Superior temporal gyrus (tissue), 1 donor: ENCODE data around the gene TENT5C.

Experiments
- DNase-seq: peaks from one replicate; pipeline ENCODE4 v3.0.0-alpha.2; 2016; ENCODE audit errors: extremely low spot score

The TENT5C gene

DNA sequence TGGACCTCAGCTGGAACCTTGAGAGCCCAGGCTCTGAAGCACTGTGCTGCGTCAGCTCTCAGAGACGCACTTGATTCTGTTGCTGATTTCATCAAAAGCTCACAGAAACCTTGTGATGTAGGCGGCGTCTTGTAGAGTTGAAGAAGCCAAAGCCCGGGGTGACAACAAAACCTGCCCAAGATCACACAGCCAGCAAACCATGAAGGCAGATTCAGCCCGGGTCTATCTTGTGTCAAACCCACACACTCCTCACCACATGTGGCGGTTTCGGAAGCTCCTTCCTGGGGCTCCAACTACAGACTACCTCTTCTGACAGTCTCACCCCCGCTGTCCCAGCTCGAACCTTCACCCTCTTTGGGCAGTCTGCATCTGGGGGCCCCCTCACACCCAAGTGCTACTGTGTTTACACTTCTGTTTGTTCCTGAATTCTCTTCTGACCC is 50.4 kb downstream of the TENT5C start:
- DNase-seq = no peak

GRCh38 chr1:117657031-117657430 is 51.2 kb downstream of the TENT5C start:
- no peak for DNase-seq

DNA sequence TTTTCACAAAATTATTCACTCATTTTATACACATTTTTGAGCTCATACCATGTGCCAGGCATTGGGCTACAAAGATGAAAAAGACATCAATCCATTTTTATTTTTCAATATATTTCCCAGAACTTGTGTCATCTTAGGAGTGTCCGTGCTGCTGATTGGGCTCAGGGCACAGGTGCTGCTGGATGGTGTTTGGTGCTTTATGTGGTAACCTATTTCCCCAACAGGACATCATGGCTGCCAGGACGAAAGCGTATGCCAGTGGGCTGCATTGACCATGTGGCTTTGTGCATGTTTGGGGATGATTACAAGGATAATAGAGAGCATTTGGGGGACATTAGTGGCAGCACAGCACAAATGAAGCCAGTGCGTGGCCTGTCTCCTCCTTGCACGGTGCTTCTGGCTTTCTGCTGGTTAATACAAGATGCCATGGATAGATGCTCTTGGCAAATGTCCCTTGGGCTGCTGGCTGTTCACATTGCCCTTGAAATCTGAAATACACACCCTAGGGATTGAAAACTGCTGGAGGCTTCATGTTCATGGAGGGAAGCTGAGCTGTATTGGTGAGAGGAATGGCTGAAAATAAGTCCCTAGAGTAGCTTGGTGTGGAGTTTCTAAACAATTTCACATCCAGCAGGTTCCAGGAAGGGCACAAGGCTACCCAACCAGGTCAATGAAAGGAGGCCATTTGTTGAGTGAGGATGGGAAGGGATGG is 52.3 kb downstream of the TENT5C start:
- no peak for DNase-seq

GRCh38 chr1:117658676-117659075 is 52.8 kb downstream of the TENT5C start:
- DNase-seq = no peak

- no peak for DNase-seq
Observed at GRCh38 chr1:117659550-117660270, 53.9 kb downstream of the TENT5C start.

- no peak for DNase-seq
Observed at GRCh38 chr1:117660271-117660965, 54.6 kb downstream of the TENT5C start.

GRCh38 chr1:117661027-117661426 is 55.2 kb downstream of the TENT5C start:
- no peak for DNase-seq

- no peak for DNase-seq
Observed at GRCh38 chr1:117662667-117663066, 56.8 kb downstream of the TENT5C start.

GRCh38 chr1:117663156-117663902 is 57.5 kb downstream of the TENT5C start:
- DNase-seq = no peak

GRCh38 chr1:117664314-117664713 is 58.5 kb downstream of the TENT5C start:
- DNase-seq = no peak

DNA sequence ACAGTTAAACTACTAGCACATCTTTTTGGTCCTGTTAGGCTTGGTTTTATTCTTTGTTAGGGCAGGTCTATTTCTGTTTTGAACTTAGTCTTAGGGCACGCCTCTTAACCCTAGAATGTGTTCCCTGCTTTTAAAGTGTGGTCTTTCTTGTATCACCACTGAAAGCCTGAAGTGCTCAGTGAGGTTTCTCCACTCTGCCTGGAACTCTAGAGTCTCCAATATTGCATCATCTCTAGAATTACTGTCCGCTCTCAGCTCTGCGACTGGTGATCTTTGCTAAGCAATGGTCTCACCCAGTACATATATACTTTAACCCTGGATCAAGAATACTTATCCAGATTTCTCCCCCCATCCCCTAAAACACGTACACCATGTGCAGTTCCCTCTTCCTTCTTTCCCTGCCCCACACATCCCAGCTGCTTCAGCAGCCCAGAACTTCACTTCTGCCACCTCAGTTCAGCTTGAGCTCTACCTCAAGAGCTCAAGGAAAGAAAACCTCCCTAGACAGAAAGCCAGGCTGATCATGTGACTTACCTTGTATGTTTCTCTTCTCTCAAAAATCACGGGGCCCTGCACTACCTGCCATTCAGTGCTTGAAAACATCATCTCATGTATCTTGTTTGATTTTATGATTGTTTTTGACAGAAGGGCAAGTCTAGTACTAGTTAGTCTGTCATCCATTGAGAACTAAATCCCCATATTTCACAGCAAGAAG is 59.9 kb downstream of the TENT5C start:
- no peak for DNase-seq

DNA sequence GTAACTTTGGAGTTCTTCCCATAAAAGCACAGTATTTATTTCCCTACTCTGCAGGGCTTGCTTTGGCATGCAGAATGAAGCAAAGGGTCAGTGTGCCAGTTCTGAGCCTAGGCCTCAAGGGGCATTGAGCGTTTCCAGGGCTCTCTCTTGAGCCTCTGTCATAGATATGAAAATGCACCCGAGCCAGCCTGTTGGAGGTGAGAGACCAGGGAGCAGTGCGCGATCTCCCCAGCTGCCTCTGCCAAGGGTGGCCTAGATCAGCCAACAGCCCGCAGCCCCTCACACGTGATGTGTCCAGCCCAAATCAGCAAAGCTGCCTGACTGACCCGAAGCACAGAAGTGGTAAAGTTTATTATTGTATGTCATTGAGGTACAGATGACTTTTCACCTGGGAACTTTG is 63.7 kb downstream of the TENT5C start:
- DNase-seq = no peak

DNA sequence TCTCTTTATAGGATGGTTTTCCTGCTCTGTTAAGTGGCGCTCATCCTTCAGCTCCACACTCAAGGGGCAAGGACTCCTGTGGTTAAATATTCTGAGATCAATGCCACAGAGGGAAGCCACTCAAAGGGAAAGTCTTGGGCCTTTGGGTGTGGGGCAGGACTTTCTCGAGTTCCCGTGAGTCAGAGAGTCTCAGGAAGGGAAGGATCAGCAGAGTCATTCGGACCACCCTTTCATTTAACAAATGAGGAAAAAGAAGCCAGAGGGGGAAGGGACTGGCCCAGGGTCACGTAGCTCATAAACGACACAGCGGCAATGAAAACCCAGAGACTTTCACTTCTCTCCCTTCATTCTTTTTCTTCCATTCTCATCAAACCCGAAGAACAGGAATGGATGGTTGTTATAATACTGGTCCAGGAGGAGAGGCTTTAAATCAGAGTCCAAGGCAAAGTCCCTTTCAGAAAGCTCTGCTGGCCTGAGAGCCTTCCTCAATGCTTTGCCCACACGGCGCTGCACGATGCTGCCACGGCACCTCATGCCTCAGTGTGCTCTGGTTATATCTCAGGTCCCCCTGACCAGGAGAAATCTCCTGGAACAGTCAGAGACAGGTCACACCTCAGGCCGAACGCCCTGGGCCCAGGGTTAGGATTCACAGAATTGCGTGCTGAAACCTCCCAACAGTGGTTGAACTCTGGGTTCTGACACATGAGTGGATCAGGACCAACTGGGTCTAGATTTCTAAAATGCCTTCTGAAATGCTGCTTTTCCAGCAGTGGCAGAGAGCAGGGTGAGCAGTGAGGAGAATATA is 65.3 kb downstream of the TENT5C start:
- no peak for DNase-seq

GRCh38 chr1:117671781-117672501 is 66.1 kb downstream of the TENT5C start:
- DNase-seq = no peak

DNA sequence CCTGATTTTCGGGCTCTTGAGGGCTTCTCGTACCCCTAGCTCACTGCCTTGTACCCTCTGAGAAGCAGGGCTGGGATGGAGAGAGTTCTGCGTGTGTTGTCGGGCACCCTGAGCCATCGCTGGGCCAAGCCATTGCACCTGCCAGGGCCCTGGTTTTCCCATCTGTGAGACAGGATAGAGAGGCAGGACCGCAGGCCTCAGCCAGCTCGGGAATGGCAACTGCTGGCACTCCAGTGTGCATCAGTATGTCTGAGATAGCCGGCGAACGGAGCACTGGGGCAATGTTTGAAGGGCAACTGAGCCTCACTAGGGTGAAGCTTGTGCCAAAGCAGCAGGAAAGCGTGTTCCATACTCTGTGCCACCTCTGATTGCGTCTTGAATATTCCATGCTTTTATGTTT is 66.9 kb downstream of the TENT5C start:
- no peak for DNase-seq

DNA sequence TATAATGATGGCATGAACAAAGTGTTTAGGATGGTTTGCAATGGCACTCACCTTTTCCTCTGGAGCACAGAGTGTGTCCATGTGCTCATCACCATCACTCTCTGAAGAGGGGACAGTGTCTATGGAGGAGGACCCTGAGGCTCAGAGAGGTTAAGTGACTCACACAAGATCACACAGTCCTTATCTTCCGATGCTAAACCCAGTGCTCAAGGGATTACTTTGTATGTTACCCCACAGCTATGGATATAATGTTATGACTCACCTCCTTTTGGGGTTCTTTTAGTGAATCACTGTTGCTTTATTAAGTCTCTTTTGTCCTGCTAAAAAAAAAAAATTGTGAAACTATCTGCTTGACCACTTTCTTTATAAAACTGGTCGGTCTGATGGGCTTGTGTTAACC is 67.6 kb downstream of the TENT5C start:
- no peak for DNase-seq

DNA sequence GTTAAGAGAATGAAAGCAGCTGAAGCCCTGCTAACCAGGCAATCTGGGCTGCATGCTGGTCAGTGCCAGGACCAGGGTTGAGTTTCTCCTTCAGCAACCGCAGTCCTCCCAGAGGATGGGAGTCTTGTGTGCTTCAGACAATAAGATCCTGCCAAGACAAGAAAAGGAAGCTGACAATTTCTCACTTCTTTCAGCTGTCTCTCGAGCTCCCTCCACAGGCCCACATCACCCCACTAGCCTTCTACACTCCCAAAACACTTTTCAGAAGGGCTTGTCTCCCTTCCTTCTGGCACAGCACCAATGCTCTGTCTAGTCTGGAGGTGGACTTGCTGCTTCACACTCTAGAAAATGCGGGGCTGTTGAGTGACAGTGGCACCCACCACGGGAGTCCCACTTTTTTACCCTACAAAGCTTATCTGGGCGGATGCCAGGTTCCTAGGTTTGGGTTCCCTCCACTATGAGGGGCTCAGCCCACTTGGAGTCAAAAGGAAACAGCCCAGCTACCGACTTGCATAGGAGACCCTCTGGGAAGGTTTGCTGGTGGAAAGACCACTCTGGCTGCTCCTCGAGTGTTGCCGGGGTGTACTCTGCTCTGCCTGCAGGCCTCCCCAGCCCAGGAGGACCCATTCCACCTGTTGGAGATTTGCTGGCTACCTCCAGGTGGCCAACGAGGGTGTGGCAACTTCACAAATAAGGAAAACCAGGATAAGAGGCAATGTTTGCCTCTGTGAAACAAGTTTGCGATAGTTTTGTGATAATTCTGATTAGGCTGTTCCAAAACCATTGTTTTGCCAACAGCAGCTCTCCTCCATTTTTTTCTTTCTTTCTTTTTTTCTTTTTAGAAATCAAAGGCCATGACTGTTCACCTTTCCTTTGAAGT is 68.9 kb downstream of the TENT5C start:
- no peak for DNase-seq

GRCh38 chr1:117675907-117676430 is 70.1 kb downstream of the TENT5C start:
- DNase-seq = no peak
